Stimulated activated effector memory CD8-positive, alpha-beta T cell treated with anti-CD3 and anti-CD28 coated beads, Interleukin-12 subunit alpha, Interleukin-12 subunit beta, amount 100 ng/mL, for 72 hours (primary cell): ENCODE measurements around the gene SLC38A9.

Source experiments
- ATAC-seq: fragments of 150-1000 bp; cut with Tn5 transposase; 2 replicates; pipeline ENCODE4 v1.10.0; 2021
- DNase-seq, 2 donors: peaks; one replicate each; pipeline ENCODE4 v3.0.0; 2021 to 2022; ENCODE audit warnings: low spot score in 2 of 2
- H3K27ac Mint-ChIP-seq: one replicate; pipeline ENCODE4 v1.8.0; 2022; ENCODE audit warnings: mild to moderate bottlenecking, mixed read lengths
- H3K36me3 Mint-ChIP-seq: one replicate; pipeline ENCODE4 v1.8.0; 2022; ENCODE audit warnings: mild to moderate bottlenecking, mixed read lengths
- H3K4me1 Mint-ChIP-seq: one replicate; pipeline ENCODE4 v1.8.0; 2022; ENCODE audit warnings: mixed read lengths
- H3K4me3 Mint-ChIP-seq: one replicate; pipeline ENCODE4 v1.8.0; 2022; ENCODE audit warnings: mild to moderate bottlenecking, mixed read lengths
- H3K9me3 Mint-ChIP-seq: one replicate; pipeline ENCODE4 v1.8.0; 2022; ENCODE audit warnings: mixed read lengths

SLC38A9 gene

GRCh38 chr5:55645304-55645703 is 66.8 kb downstream of the SLC38A9 start:
- Mint-ChIP-seq H3K4me3 (no peak overlapping the region), H3K36me3 (peaks cover 42% of the 10 kb centered on the region), H3K9me3 (no peaks in the 10 kb centered on the region), H3K4me1 (peaks cover 8% of the 10 kb centered on the region), H3K27ac (no peak overlapping the region)
- DNase-seq (no peak), ATAC-seq (no peak)

- DNase-seq = no peak
- Mint-ChIP-seq H3K27ac (no peak overlapping the region), H3K4me1 (no peaks in the 10 kb centered on the region), H3K4me3 (no peak overlapping the region), H3K9me3 (no peaks in the 10 kb centered on the region), H3K36me3 (peaks cover 20% of the 10 kb centered on the region)
- ATAC-seq = no peak
Observed at GRCh38 chr5:55638455-55638854, 73.7 kb downstream of the SLC38A9 start.

GRCh38 chr5:55638051-55638450 is 74.1 kb downstream of the SLC38A9 start:
- H3K9me3 Mint-ChIP-seq = no peaks in the 10 kb centered on the region
- DNase-seq = no peak

GRCh38 chr5:55636683-55637082 is 75.4 kb downstream of the SLC38A9 start:
- no peak overlapping the region for H3K27ac Mint-ChIP-seq
- DNase-seq (no peak), ATAC-seq (peak; percentile 21)
- H3K9me3 Mint-ChIP-seq = no peaks in the 10 kb centered on the region
- no peak overlapping the region for H3K4me3 Mint-ChIP-seq
- H3K36me3 Mint-ChIP-seq = peaks cover 15% of the 10 kb centered on the region
- no peaks in the 10 kb centered on the region for H3K4me1 Mint-ChIP-seq

More at GRCh38 chr5:55638051-55638450, 74.1 kb downstream of the SLC38A9 start:
- Mint-ChIP-seq H3K36me3 (peaks cover 20% of the 10 kb centered on the region), H3K4me3 (no peak overlapping the region), H3K4me1 (no peaks in the 10 kb centered on the region), H3K27ac (no peak overlapping the region)
- no peak for ATAC-seq

- Mint-ChIP-seq H3K9me3 (no peaks in the 10 kb centered on the region), H3K4me1 (no peaks in the 10 kb centered on the region), H3K4me3 (no peak overlapping the region), H3K36me3 (peaks cover 10% of the 10 kb centered on the region), H3K27ac (no peak overlapping the region)
- DNase-seq (no peak), ATAC-seq (no peak)
Observed at GRCh38 chr5:55636177-55636576, 75.9 kb downstream of the SLC38A9 start.

- DNase-seq (no peak), ATAC-seq (no peak)
- H3K27ac Mint-ChIP-seq = no peak overlapping the region
- no peak overlapping the region for H3K4me3 Mint-ChIP-seq
- peaks cover 3% of the 10 kb centered on the region for H3K36me3 Mint-ChIP-seq
- H3K4me1 Mint-ChIP-seq = no peaks in the 10 kb centered on the region
- H3K9me3 Mint-ChIP-seq = no peaks in the 10 kb centered on the region
Observed at GRCh38 chr5:55634866-55635265, 77.3 kb downstream of the SLC38A9 start.

GRCh38 chr5:55634209-55634805 is 77.8 kb downstream of the SLC38A9 start:
- Mint-ChIP-seq H3K4me3 (no peak overlapping the region), H3K27ac (no peak overlapping the region), H3K4me1 (no peaks in the 10 kb centered on the region), H3K9me3 (no peaks in the 10 kb centered on the region), H3K36me3 (peaks cover 5% of the 10 kb centered on the region)
- ATAC-seq (no peak), DNase-seq (no peak)

GRCh38 chr5:55633574-55634208 is 78.4 kb downstream of the SLC38A9 start:
- no peak overlapping the region for H3K4me3 Mint-ChIP-seq
- H3K36me3 Mint-ChIP-seq = peaks cover 5% of the 10 kb centered on the region
- no peak overlapping the region for H3K27ac Mint-ChIP-seq
- ATAC-seq = no peak
- DNase-seq = no peak
- no peaks in the 10 kb centered on the region for H3K9me3 Mint-ChIP-seq
- H3K4me1 Mint-ChIP-seq = no peaks in the 10 kb centered on the region

GRCh38 chr5:55629815-55630214 is 82.3 kb downstream of the SLC38A9 start:
- ATAC-seq (no peak), DNase-seq (no peak)
- H3K27ac Mint-ChIP-seq = no peak overlapping the region
- H3K36me3 Mint-ChIP-seq = peaks cover 10% of the 10 kb centered on the region
- H3K4me1 Mint-ChIP-seq = no peaks in the 10 kb centered on the region
- H3K9me3 Mint-ChIP-seq = no peaks in the 10 kb centered on the region
- no peak overlapping the region for H3K4me3 Mint-ChIP-seq

GRCh38 chr5:55626790-55627189 is 85.3 kb downstream of the SLC38A9 start:
- H3K9me3 Mint-ChIP-seq = no peaks in the 10 kb centered on the region
- no peaks in the 10 kb centered on the region for H3K4me1 Mint-ChIP-seq
- DNase-seq (no peak), ATAC-seq (no peak)
- H3K27ac Mint-ChIP-seq = no peak overlapping the region
- H3K36me3 Mint-ChIP-seq = peaks cover 10% of the 10 kb centered on the region
- H3K4me3 Mint-ChIP-seq = no peak overlapping the region

- ATAC-seq (no peak), DNase-seq (no peak)
- Mint-ChIP-seq H3K4me1 (no peaks in the 10 kb centered on the region), H3K9me3 (no peaks in the 10 kb centered on the region), H3K27ac (no peak overlapping the region), H3K4me3 (no peak overlapping the region), H3K36me3 (peaks cover 10% of the 10 kb centered on the region)
Observed at GRCh38 chr5:55625913-55626312, 86.2 kb downstream of the SLC38A9 start.

GRCh38 chr5:55625589-55625909 is 86.6 kb downstream of the SLC38A9 start:
- ATAC-seq = no peak
- H3K27ac Mint-ChIP-seq = no peak overlapping the region
- no peak overlapping the region for H3K4me3 Mint-ChIP-seq
- no peaks in the 10 kb centered on the region for H3K4me1 Mint-ChIP-seq
- H3K36me3 Mint-ChIP-seq = peaks cover 10% of the 10 kb centered on the region
- no peaks in the 10 kb centered on the region for H3K9me3 Mint-ChIP-seq
- DNase-seq = no peak

- Mint-ChIP-seq H3K27ac (peak overlapping the region; percentile 16), H3K9me3 (no peaks in the 10 kb centered on the region), H3K4me3 (no peak overlapping the region), H3K36me3 (peaks cover 8% of the 10 kb centered on the region), H3K4me1 (no peaks in the 10 kb centered on the region)
- DNase-seq (no peak), ATAC-seq (no peak)
Observed at GRCh38 chr5:55624841-55625588, 87.1 kb downstream of the SLC38A9 start.

GRCh38 chr5:55623789-55624188 is 88.3 kb downstream of the SLC38A9 start:
- H3K4me3 Mint-ChIP-seq = no peak overlapping the region
- no peaks in the 10 kb centered on the region for H3K4me1 Mint-ChIP-seq
- no peaks in the 10 kb centered on the region for H3K9me3 Mint-ChIP-seq
- peaks cover 5% of the 10 kb centered on the region for H3K36me3 Mint-ChIP-seq
- DNase-seq (no peak), ATAC-seq (no peak)
- no peak overlapping the region for H3K27ac Mint-ChIP-seq

- DNase-seq (no peak), ATAC-seq (no peak)
- Mint-ChIP-seq H3K4me3 (no peak overlapping the region), H3K36me3 (peaks cover 5% of the 10 kb centered on the region), H3K27ac (no peak overlapping the region), H3K9me3 (no peaks in the 10 kb centered on the region), H3K4me1 (no peaks in the 10 kb centered on the region)
Observed at GRCh38 chr5:55622460-55622859, 89.7 kb downstream of the SLC38A9 start.

GRCh38 chr5:55621229-55621628 is 90.9 kb downstream of the SLC38A9 start:
- Mint-ChIP-seq H3K36me3 (peaks cover under 1% of the 10 kb centered on the region), H3K9me3 (no peaks in the 10 kb centered on the region), H3K4me1 (no peaks in the 10 kb centered on the region), H3K4me3 (no peak overlapping the region), H3K27ac (no peak overlapping the region)
- ATAC-seq (no peak), DNase-seq (no peak)
